Right lobe of liver (tissue), 4 donors: ENCODE measurements around the gene IZUMO1.

Experiments
- CTCF ChIP-seq, 4 donors: fragments of 200-600 bp in 3 of 4; fragments of 450-650 bp in 1 of 4; IDR thresholded peaks; one replicate each; pipeline versions ENCODE4 v1.5.1 to v1.8.0; 2016 to 2022; ENCODE audit warnings: antibody characterized with exemption in 4 of 4, mild to moderate bottlenecking in 2 of 4
- POLR2A ChIP-seq: fragments of 450-650 bp; IDR thresholded peaks from one replicate; pipeline ENCODE4 v1.6.1; 2017; ENCODE audit warnings: antibody characterized with exemption, mild to moderate bottlenecking
- donor health status: DM: no; HTN: no; CAD: no.
- donor health status: DM: no; HTN: no; CAD: no.
- donor health status: DM: no; HTN: yes; CAD: no.

DNA sequence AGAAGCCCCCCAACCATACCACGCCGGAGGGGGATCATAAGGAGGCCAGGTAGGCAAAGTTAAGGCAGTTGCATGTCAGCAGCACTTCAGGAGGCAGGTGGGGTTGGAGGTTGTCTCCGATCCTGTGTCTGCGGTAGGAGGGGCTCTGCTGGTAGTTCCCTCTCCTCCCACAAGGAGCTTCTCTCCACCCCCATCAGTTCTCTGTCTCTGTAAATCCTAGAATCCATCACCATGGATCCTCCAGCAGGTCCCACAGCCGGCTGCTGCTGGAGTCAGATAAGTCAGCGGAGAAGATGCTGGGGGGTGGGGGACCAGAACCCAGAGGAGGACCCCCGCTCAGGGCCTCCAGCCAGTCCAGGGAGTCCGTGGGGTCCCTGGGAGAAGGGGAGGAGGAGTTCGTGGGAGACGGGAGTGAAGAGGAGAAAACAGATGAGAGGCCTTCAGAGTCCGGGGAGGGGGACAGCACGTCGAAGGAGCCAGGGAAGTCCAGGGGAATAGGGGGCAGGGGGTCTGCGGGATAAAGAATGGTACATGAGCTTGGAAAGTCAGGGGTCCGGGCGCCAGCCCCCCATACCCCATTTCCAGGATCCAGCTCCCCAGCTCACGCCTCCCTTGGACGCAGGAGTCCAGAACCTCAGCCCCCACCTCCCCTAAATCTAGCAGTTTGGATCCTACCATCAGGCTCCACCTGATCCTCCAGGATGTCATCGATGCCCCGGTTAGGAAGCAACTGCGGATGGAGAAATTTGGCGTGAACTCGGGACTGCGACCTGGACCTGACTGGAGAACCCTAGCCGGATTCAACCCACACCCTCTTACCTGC is 33.5 kb downstream of the IZUMO1 start:
- no peak for TF ChIP-seq POLR2A
- TF ChIP-seq CTCF (IDR thresholded peaks at IDR 0.05) = no peak
